GM12878 (cell line): ENCODE results near the gene TRRAP. TPM values are rescaled to one million over a fixed set of nuclear protein-coding genes. Genes with fewer than 3 reads are reported as not detected.

Source experiments
- ATAC-seq: fragments of 200-7000 bp; cut with Tn5 transposase; 3 replicates; pipeline ENCODE4 v1.9.1; 2020; ENCODE audit warnings: mild to moderate bottlenecking, moderate library complexity
- BruUV-seq: library from RNA; stranded (reverse); fragments of 400-500 nt; replicated peaks from 2 replicates; lab custom pipeline; 2021; lab: Mats Ljungman, UMichigan
- CTCF ChIA-PET: fragments of 300-600 bp; sonication (Branson Sonifier 250); formaldehyde crosslinking; extraction: SDS; loops from one replicate; lab custom pipeline; 2021; ENCODE audit warnings: inconsistent platforms; lab: Yijun Ruan, JAX
- POLR2A ChIA-PET: fragments of 350-600 bp; formaldehyde crosslinking; extraction: SDS; loops from one replicate; lab custom pipeline; 2021; ENCODE audit warnings: inconsistent platforms; lab: Charles Lee
- RAD21 ChIA-PET: fragments of 300-600 bp; sonication (Branson Sonifier 250); formaldehyde crosslinking; loops from one replicate; lab custom pipeline; 2023; ENCODE audit warnings: antibody characterized with exemption; ENCODE audit not compliant: unreplicated experiment; lab: Charles Lee
- SMC1A ChIA-PET: fragments of 300-600 bp; sonication (Branson Sonifier 250); formaldehyde crosslinking; loops from one replicate; lab custom pipeline; 2023; ENCODE audit not compliant: unreplicated experiment, uncharacterized antibody; lab: Charles Lee
- DNase-seq: peaks from one replicate; pipeline ENCODE4 v3.0.0-alpha.2; 2011; ENCODE audit warnings: low read depth, low spot score
- FAIRE-seq: peaks from 3 replicates; lab custom pipeline; 2011; peaks lifted over from hg19 to GRCh38; lab: Jason Lieb, UNC
- H2AFZ ChIP-seq: 2 replicates; pipeline ENCODE4 v1.6.0; 2011; ENCODE audit warnings: low read depth, low read length, control low read depth; ENCODE audit not compliant: control insufficient read depth
- H3K27ac ChIP-seq: 2 replicates; pipeline ENCODE4 v1.5.1; 2011; ENCODE audit warnings: control low read depth; ENCODE audit not compliant: control insufficient read depth, insufficient read depth
- H3K27me3 ChIP-seq, 2 experiments: replicated peaks in 1 of 2; 2 replicates each; pipeline versions ENCODE4 v1.6.0 to v1.6.1; 2011; ENCODE audit warnings: low read length in 1 of 2; ENCODE audit not compliant: control insufficient read depth in 2 of 2, insufficient read depth in 2 of 2
- H3K36me3 ChIP-seq, 2 experiments: 2 replicates each; pipeline ENCODE4 v1.5.1; 2011; ENCODE audit warnings: low read length in 1 of 2; ENCODE audit not compliant: control insufficient read depth in 2 of 2, insufficient read depth in 2 of 2
- H3K4me1 ChIP-seq: 2 replicates; pipeline ENCODE4 v1.6.1; 2011; ENCODE audit warnings: mild to moderate bottlenecking, low read length, moderate library complexity, mixed read lengths; ENCODE audit not compliant: control insufficient read depth, insufficient read depth
- H3K4me2 ChIP-seq: 2 replicates; pipeline ENCODE4 v1.6.0; 2011; ENCODE audit warnings: control low read depth; ENCODE audit not compliant: control insufficient read depth, insufficient read depth
- H3K4me3 ChIP-seq: fragments of 200-600 bp; sonication (generic); 2 replicates; pipeline ENCODE4 v1.5.1; 2016
- H3K79me2 ChIP-seq: 2 replicates; pipeline ENCODE4 v1.6.0; 2011; ENCODE audit warnings: low read length; ENCODE audit not compliant: control insufficient read depth, insufficient read depth
- H3K9ac ChIP-seq: 2 replicates; pipeline ENCODE4 v1.8.0; 2011; ENCODE audit warnings: low read length, control low read depth, mixed read lengths; ENCODE audit not compliant: control insufficient read depth, insufficient read depth
- H3K9me3 ChIP-seq: replicated peaks from 3 replicates; pipeline ENCODE4 v1.5.1; 2011; ENCODE audit warnings: mild to moderate bottlenecking, low read length; ENCODE audit not compliant: control insufficient read depth, insufficient read depth
- H4K20me1 ChIP-seq: 2 replicates; pipeline ENCODE4 v1.6.0; 2011; ENCODE audit not compliant: control insufficient read depth, insufficient read depth
- CHD1 ChIP-seq: IDR thresholded peaks from 2 replicates; pipeline ENCODE4 v1.6.1; 2012; ENCODE audit warnings: low read depth, low read length, improper control_type of control experiment
- EED ChIP-seq: sonication (generic); IDR thresholded peaks from 2 replicates; pipeline ENCODE4 v1.6.1; 2016; ENCODE audit warnings: antibody characterized with exemption, low read depth
- ELK1 ChIP-seq: IDR thresholded peaks from 2 replicates; pipeline ENCODE4 v1.6.1; 2012; ENCODE audit warnings: low read depth, low read length, improper control_type of control experiment
- HCFC1 ChIP-seq: fragments of 150-350 bp; IDR thresholded peaks from 2 replicates; pipeline ENCODE4 v1.6.1; 2014; ENCODE audit warnings: low read length
- KAT2A ChIP-seq: conservative IDR thresholded peaks from 2 replicates; pipeline ENCODE4 v1.6.1; 2011; ENCODE audit warnings: low read depth, low read length; ENCODE audit not compliant: control insufficient read depth
- NFIC ChIP-seq: IDR thresholded peaks from 2 replicates; pipeline ENCODE4 v1.6.1; 2012; ENCODE audit warnings: low read depth, mild to moderate bottlenecking, inconsistent platforms, low read length, moderate library complexity
- NFYA ChIP-seq: IDR thresholded peaks from 2 replicates; pipeline ENCODE4 v1.6.1; 2011; ENCODE audit warnings: low read depth, mild to moderate bottlenecking, low read length, improper control_type of control experiment, borderline replicate concordance
- RAD51 ChIP-seq: fragments of 450-650 bp; IDR thresholded peaks from 2 replicates; pipeline ENCODE4 v1.6.1; 2016; ENCODE audit warnings: moderate library complexity, mild to moderate bottlenecking, inconsistent platforms
- RB1 ChIP-seq: fragments of 450-650 bp; formaldehyde crosslinking; IDR thresholded peaks from 2 replicates; pipeline ENCODE4 v1.6.1; 2017; ENCODE audit warnings: mild to moderate bottlenecking, borderline replicate concordance
- RELA ChIP-seq: fragments of 450-650 bp; IDR thresholded peaks from 2 replicates; pipeline ENCODE4 v1.8.0; 2014; ENCODE audit warnings: borderline replicate concordance; ENCODE audit not compliant: partially characterized antibody
- SMAD5 ChIP-seq: IDR thresholded peaks from 2 replicates; pipeline ENCODE4 v1.6.1; 2016; ENCODE audit warnings: antibody characterized with exemption, low read depth
- SMARCA5 ChIP-seq: fragments of 450-650 bp; IDR thresholded peaks from 2 replicates; pipeline ENCODE4 v1.6.1; 2017; ENCODE audit warnings: mild to moderate bottlenecking
- SRF ChIP-seq, 2 experiments: IDR thresholded peaks; 2 replicates each; pipeline ENCODE4 v1.6.1; 2011; ENCODE audit warnings: low read depth in 2 of 2, low read length in 2 of 2, mild to moderate bottlenecking in 1 of 2, moderate library complexity in 1 of 2
- SUPT20H ChIP-seq: IDR thresholded peaks from 2 replicates; pipeline ENCODE4 v1.6.1; 2011; ENCODE audit warnings: low read depth, mild to moderate bottlenecking, low read length, moderate library complexity, borderline replicate concordance; ENCODE audit not compliant: control insufficient read depth
- ZNF274 ChIP-seq: IDR thresholded peaks from one replicate; pipeline ENCODE4 v1.8.0; 2011; ENCODE audit not compliant: insufficient read length, insufficient read depth
- WGBS: methylation state at CpG from one replicate; pipeline ENCODE4 v1.1.6; 2016; ENCODE audit warnings: low lambda C conversion rate; ENCODE audit not compliant: insufficient replicate concordance, insufficient coverage; ENCODE audit errors: missing lambda C conversion rate; 5-methylcytosine and 5-hydroxymethylcytosine counted together
- in situ Hi-C: fragments of 300-500 bp; cut with MboI; formaldehyde crosslinking; loops from 9 replicates; pipeline ENCODE4 v1.14.3; 2018; ENCODE audit warnings: mixed read lengths
- intact Hi-C: fragments of 100-400 bp; cut with micrococcal nuclease; formaldehyde crosslinking; loops from one replicate; pipeline ENCODE4 v1.14.2; 2022; ENCODE audit not compliant: unreplicated experiment
- polyA plus RNA-seq, 11 experiments: library from polyadenylated mRNA; depleted of rRNA in 4 of 11; unstranded in 6 of 11; stranded (reverse) in 5 of 11; fragments of >200 nt; fragmentation: Nextera tagmentation in 4 of 11; fragmentation: Illumina TruSeq in 1 of 11; extraction: Ambion mirVana in 4 of 11; extraction: Trizol in 1 of 11; gene quantifications; 1 replicate in 1 of 11; 2 replicates in 10 of 11; pipeline versions ENCODE4 v1.2.1 to v1.2.3, GENCODE V29; 2011 to 2016; ENCODE audit warnings: inconsistent platforms in 2 of 11, missing spikeins in 2 of 11, low read depth in 1 of 11
- total RNA-seq, 4 experiments: library from RNA; depleted of rRNA in 3 of 4; stranded (reverse); fragments of >200 nt in 3 of 4; fragmentation: Illumina TruSeq in 1 of 4; extraction: Trizol in 1 of 4; gene quantifications; 2 replicates each; pipeline versions ENCODE4 v1.2.1 to v1.2.3, GENCODE V29; 2013 to 2021
- TF ChIP-seq, protein P1 (sequence below): IDR thresholded peaks from 2 replicates; pipeline ENCODE4 v1.6.1; 2011; ENCODE audit warnings: mild to moderate bottlenecking, low read depth, low read length, moderate library complexity; ENCODE audit not compliant: insufficient replicate concordance
- TF ChIP-seq, protein P2 (sequence below): IDR thresholded peaks from 2 replicates; pipeline ENCODE4 v1.6.1; 2012; ENCODE audit warnings: low read depth, low read length, improper control_type of control experiment
- TF ChIP-seq, protein P3 (sequence below): fragments of 450-650 bp; conservative IDR thresholded peaks from 2 replicates; pipeline ENCODE4 v1.6.1; 2017; ENCODE audit warnings: mild to moderate bottlenecking, moderate library complexity
- TF ChIP-seq, protein P4 (sequence below): fragments of 450-650 bp; IDR thresholded peaks from 2 replicates; pipeline ENCODE4 v1.6.1; 2016; ENCODE audit warnings: mild to moderate bottlenecking

TRRAP gene
- total and polyA plus RNA-seq, 10 of the 15 experiments (the other 5 are each of a cell fraction or from before 2014, with no cell fraction given) = 1.1 to 39.3 (median 8.5) TPM

- TF ChIP-seq, protein P1, sequence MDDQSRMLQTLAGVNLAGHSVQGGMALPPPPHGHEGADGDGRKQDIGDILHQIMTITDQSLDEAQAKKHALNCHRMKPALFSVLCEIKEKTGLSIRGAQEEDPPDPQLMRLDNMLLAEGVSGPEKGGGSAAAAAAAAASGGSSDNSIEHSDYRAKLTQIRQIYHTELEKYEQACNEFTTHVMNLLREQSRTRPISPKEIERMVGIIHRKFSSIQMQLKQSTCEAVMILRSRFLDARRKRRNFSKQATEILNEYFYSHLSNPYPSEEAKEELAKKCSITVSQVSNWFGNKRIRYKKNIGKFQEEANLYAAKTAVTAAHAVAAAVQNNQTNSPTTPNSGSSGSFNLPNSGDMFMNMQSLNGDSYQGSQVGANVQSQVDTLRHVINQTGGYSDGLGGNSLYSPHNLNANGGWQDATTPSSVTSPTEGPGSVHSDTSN = no peak
- TF ChIP-seq, protein P2, sequence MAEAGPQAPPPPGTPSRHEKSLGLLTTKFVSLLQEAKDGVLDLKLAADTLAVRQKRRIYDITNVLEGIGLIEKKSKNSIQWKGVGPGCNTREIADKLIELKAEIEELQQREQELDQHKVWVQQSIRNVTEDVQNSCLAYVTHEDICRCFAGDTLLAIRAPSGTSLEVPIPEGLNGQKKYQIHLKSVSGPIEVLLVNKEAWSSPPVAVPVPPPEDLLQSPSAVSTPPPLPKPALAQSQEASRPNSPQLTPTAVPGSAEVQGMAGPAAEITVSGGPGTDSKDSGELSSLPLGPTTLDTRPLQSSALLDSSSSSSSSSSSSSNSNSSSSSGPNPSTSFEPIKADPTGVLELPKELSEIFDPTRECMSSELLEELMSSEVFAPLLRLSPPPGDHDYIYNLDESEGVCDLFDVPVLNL = no peak
Observed at GRCh38 chr7:98910427-98910826, 32.1 kb downstream of the TRRAP start (continued).

- Histone ChIP-seq H3K4me1 (no peaks in the 10 kb centered on the region), H3K9me3 (no peaks in the 10 kb centered on the region), H3K4me2 (no peak overlapping the region), H4K20me1 (no peaks in the 10 kb centered on the region), H2AFZ (no peak overlapping the region), H3K79me2 (no peaks in the 10 kb centered on the region), H3K27ac (no peak overlapping the region), H3K4me3 (no peak overlapping the region), H3K9ac (no peak overlapping the region), H3K36me3 (peaks cover 18 to 20% of the 10 kb centered on the region in 2 experiments), H3K27me3 (no peaks in the 10 kb centered on the region)
- SMC1A ChIA-PET = no interaction called here
- WGBS = 95% methylated on average over 5 of the region's 5 CpGs
- intact Hi-C loops (no loop called here), in situ Hi-C loops (no loop called here)
- no peak for ATAC-seq
- BruUV-seq = no TSS peak
- RAD21 ChIA-PET = no interaction called here
- POLR2A ChIA-PET = no interaction called here
- CTCF ChIA-PET = no interaction called here
- no peak for FAIRE-seq
- no peak for DNase-seq
- TF ChIP-seq NFIC = no peak
- no peak for TF ChIP-seq RAD51
- TF ChIP-seq SRF (IDR thresholded peaks at IDR 0.05; ENCODE audit: low read depth in 2 of 2, low read length in 2 of 2) = no peak
- no peak for TF ChIP-seq RELA
- TF ChIP-seq KAT2A = no peak
- TF ChIP-seq EED = no peak
- no peak for TF ChIP-seq CHD1
- TF ChIP-seq SMAD5 = no peak
- TF ChIP-seq, protein P3, sequence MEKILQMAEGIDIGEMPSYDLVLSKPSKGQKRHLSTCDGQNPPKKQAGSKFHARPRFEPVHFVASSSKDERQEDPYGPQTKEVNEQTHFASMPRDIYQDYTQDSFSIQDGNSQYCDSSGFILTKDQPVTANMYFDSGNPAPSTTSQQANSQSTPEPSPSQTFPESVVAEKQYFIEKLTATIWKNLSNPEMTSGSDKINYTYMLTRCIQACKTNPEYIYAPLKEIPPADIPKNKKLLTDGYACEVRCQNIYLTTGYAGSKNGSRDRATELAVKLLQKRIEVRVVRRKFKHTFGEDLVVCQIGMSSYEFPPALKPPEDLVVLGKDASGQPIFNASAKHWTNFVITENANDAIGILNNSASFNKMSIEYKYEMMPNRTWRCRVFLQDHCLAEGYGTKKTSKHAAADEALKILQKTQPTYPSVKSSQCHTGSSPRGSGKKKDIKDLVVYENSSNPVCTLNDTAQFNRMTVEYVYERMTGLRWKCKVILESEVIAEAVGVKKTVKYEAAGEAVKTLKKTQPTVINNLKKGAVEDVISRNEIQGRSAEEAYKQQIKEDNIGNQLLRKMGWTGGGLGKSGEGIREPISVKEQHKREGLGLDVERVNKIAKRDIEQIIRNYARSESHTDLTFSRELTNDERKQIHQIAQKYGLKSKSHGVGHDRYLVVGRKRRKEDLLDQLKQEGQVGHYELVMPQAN = no peak
- no peak for TF ChIP-seq RB1
- TF ChIP-seq SMARCA5 = no peak
- TF ChIP-seq, protein P4, sequence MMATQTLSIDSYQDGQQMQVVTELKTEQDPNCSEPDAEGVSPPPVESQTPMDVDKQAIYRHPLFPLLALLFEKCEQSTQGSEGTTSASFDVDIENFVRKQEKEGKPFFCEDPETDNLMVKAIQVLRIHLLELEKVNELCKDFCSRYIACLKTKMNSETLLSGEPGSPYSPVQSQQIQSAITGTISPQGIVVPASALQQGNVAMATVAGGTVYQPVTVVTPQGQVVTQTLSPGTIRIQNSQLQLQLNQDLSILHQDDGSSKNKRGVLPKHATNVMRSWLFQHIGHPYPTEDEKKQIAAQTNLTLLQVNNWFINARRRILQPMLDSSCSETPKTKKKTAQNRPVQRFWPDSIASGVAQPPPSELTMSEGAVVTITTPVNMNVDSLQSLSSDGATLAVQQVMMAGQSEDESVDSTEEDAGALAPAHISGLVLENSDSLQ = no peak
- no peak for TF ChIP-seq NFYA
- TF ChIP-seq HCFC1 = no peak
- TF ChIP-seq SUPT20H = no peak
- no peak for TF ChIP-seq ELK1
- TF ChIP-seq ZNF274 = no peak
Observed at GRCh38 chr7:98911916-98912315, 33.6 kb downstream of the TRRAP start.
